AG04449 (cell line): ENCODE data around the gene OR2W1.

Source experiments
- CTCF ChIA-PET: fragments of 350-600 bp; formaldehyde crosslinking; extraction: SDS; loops from one replicate; lab custom pipeline; 2021; ENCODE audit warnings: antibody characterized with exemption; lab: Yijun Ruan, JAX
- POLR2A ChIA-PET: fragments of 400-600, 350-600 bp; formaldehyde crosslinking; extraction: SDS; loops from one replicate; lab custom pipeline; 2020; ENCODE audit warnings: antibody characterized with exemption, inconsistent platforms; lab: Yijun Ruan, JAX
- DNase-seq: peaks from one replicate; pipeline ENCODE4 v3.0.0-alpha.2; 2010; ENCODE audit warnings: low read depth, low spot score
- H3K4me3 ChIP-seq: 2 replicates; pipeline ENCODE4 v1.5.1; 2011; ENCODE audit warnings: low read depth, mild to moderate bottlenecking, control low read depth, low read length
- CTCF ChIP-seq: IDR thresholded peaks from one replicate; pipeline ENCODE4 v1.5.1; 2011; ENCODE audit warnings: mild to moderate bottlenecking, moderate library complexity, low read length, control low read depth, inconsistent platforms; ENCODE audit not compliant: insufficient read depth; ENCODE audit errors: missing control alignments

Gene OR2W1

GRCh38 chr6:29045075-29045474, at the start of gene OR2W1:
Gene OR2W1, minus strand, starts transcription at chr6:29045175. Its CDS starts 0 bp downstream, at chr6:29045175.
- DNase-seq = no peak
- TF ChIP-seq CTCF = no peak
- ChIA-PET CTCF (no interaction called here), POLR2A (no interaction called here)
- no peak within 1 kb of the TSS for H3K4me3 ChIP-seq

- no peak overlapping the region for H3K4me3 ChIP-seq
- no peak for DNase-seq
- ChIA-PET POLR2A (no interaction called here), CTCF (no interaction called here)
- TF ChIP-seq CTCF = no peak
These were observed 48.0 kb upstream of the OR2W1 start for GRCh38 chr6:29092957-29093356.

- ChIA-PET CTCF (no interaction called here), POLR2A (no interaction called here)
- no peak for TF ChIP-seq CTCF
- no peak within 1 kb of the TSS for H3K4me3 ChIP-seq
- DNase-seq = no peak
These were observed 42.2 kb upstream of the OR2W1 start, which contains the start of gene OR2B3 for GRCh38 chr6:29087213-29087612. Gene OR2B3, minus strand, starts transcription at chr6:29087313. Its CDS starts 65 bp downstream, at chr6:29087248.

- ChIA-PET CTCF (no interaction called here), POLR2A (no interaction called here)
- no peak for DNase-seq
- H3K4me3 ChIP-seq = no peak overlapping the region
- no peak for TF ChIP-seq CTCF
These were observed 37.5 kb upstream of the OR2W1 start for GRCh38 chr6:29082457-29082856.

- no peak for TF ChIP-seq CTCF
- H3K4me3 ChIP-seq = no peak overlapping the region
- DNase-seq = no peak
- ChIA-PET CTCF (no interaction called here), POLR2A (no interaction called here)
These were observed 36.3 kb upstream of the OR2W1 start for GRCh38 chr6:29081312-29081711.

- H3K4me3 ChIP-seq = no peak overlapping the region
- no peak for TF ChIP-seq CTCF
- ChIA-PET CTCF (no interaction called here), POLR2A (no interaction called here)
- no peak for DNase-seq
These were observed 34.2 kb upstream of the OR2W1 start for GRCh38 chr6:29079203-29079602.
